Measurements from ENCODE around the gene RPS6KB2.
"Not testable (repeated sequence)": the region's sequence is repeated elsewhere in the genome, so short reads cannot be mapped to it uniquely, and the experiment has no call there.

- TF ChIP-seq, protein P1, sequence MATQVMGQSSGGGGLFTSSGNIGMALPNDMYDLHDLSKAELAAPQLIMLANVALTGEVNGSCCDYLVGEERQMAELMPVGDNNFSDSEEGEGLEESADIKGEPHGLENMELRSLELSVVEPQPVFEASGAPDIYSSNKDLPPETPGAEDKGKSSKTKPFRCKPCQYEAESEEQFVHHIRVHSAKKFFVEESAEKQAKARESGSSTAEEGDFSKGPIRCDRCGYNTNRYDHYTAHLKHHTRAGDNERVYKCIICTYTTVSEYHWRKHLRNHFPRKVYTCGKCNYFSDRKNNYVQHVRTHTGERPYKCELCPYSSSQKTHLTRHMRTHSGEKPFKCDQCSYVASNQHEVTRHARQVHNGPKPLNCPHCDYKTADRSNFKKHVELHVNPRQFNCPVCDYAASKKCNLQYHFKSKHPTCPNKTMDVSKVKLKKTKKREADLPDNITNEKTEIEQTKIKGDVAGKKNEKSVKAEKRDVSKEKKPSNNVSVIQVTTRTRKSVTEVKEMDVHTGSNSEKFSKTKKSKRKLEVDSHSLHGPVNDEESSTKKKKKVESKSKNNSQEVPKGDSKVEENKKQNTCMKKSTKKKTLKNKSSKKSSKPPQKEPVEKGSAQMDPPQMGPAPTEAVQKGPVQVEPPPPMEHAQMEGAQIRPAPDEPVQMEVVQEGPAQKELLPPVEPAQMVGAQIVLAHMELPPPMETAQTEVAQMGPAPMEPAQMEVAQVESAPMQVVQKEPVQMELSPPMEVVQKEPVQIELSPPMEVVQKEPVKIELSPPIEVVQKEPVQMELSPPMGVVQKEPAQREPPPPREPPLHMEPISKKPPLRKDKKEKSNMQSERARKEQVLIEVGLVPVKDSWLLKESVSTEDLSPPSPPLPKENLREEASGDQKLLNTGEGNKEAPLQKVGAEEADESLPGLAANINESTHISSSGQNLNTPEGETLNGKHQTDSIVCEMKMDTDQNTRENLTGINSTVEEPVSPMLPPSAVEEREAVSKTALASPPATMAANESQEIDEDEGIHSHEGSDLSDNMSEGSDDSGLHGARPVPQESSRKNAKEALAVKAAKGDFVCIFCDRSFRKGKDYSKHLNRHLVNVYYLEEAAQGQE (IDR thresholded peaks at IDR 0.05; ENCODE audit: insufficient replicate concordance, low read depth) = not testable (repeated sequence)
- not testable (repeated sequence) for TF ChIP-seq POLR2AphosphoS5 (IDR thresholded peaks at IDR 0.05; ENCODE audit: low read depth)
Observed at GRCh38 chr11:67476692-67477091, 48.4 kb downstream of the RPS6KB2 start.

Data from HL-60 (cell line).